T-helper 1 cell treated with Interleukin-12 subunit alpha and Interleukin-12 subunit beta and Interleukin-4 antibody, amounts not matched to agents 30 ng/mL and 1 ng/mL, for 36 hours (primary cell): ENCODE measurements around the gene IGF1R. TPM values are rescaled to one million over a fixed set of nuclear protein-coding genes. Genes with fewer than 3 reads are reported as not detected.

ENCODE experiments used
- intact Hi-C: fragments of 100-400 bp; cut with micrococcal nuclease; formaldehyde crosslinking; loops from one replicate; pipeline ENCODE4 v1.15.1; 2024
- total RNA-seq: library from RNA; stranded (reverse); gene quantifications from 2 replicates; pipeline ENCODE4 v1.2.3, GENCODE V29; 2022

IGF1R gene
- total RNA-seq, 1 donor from 2014 or later = 21.5 TPM

- intact Hi-C loops = loop anchor here (1.0 to 5.0 kb wide), 4 partner anchors 67 to 602 kb away; partner anchors contain the start of gene LRRC28
Observed at GRCh38 chr15:98648654-98649471, 524 bp downstream of the IGF1R start.

GRCh38 chr15:98649472-98650416 is 1.4 kb downstream of the IGF1R start:
- intact Hi-C loops = loop anchor here (2.0 to 5.0 kb wide), 4 partner anchors 67 to 427 kb away; no protein-coding TSS in a partner anchor

GRCh38 chr15:98650417-98651035 is 2.2 kb downstream of the IGF1R start:
- intact Hi-C loops = loop anchor here (1.0 to 5.0 kb wide), 3 partner anchors 18 to 426 kb away; no protein-coding TSS in a partner anchor

- intact Hi-C loops = loop anchor here (1.0 to 5.0 kb wide), 3 partner anchors 17 to 426 kb away; no protein-coding TSS in a partner anchor
Observed at GRCh38 chr15:98651036-98651481, 2.7 kb downstream of the IGF1R start.

- intact Hi-C loops = loop anchor here (1.0 to 5.0 kb wide), 3 partner anchors 17 to 425 kb away; no protein-coding TSS in a partner anchor
Observed at GRCh38 chr15:98651581-98652220, 3.4 kb downstream of the IGF1R start.

GRCh38 chr15:98653686-98654085 is 5.3 kb downstream of the IGF1R start:
- intact Hi-C loops = loop anchor here (5.0 kb wide), 1 partner anchor 404 kb away; no protein-coding TSS in a partner anchor

GRCh38 chr15:98654790-98655360 is 6.5 kb downstream of the IGF1R start:
- intact Hi-C loops = loop anchor here (5.0 kb wide), 1 partner anchor 402 kb away; no protein-coding TSS in a partner anchor

GRCh38 chr15:98655732-98656131 is 7.4 kb downstream of the IGF1R start:
- intact Hi-C loops = no loop called here

GRCh38 chr15:98657721-98658120 is 9.4 kb downstream of the IGF1R start:
- intact Hi-C loops = loop anchor here (1.0 kb wide), 1 partner anchor 12 kb away; no protein-coding TSS in a partner anchor

- intact Hi-C loops = loop anchor here (1.0 kb wide), 3 partner anchors 10 to 217 kb away; no protein-coding TSS in a partner anchor
Observed at GRCh38 chr15:98658831-98659699, 10.7 kb downstream of the IGF1R start.

GRCh38 chr15:98660055-98660454 is 11.7 kb downstream of the IGF1R start:
- intact Hi-C loops = no loop called here

GRCh38 chr15:98663045-98663444 is 14.7 kb downstream of the IGF1R start:
- intact Hi-C loops = no loop called here

- intact Hi-C loops = no loop called here
Observed at GRCh38 chr15:98663606-98664005, 15.3 kb downstream of the IGF1R start.

- intact Hi-C loops = no loop called here
Observed at GRCh38 chr15:98666441-98666840, 18.1 kb downstream of the IGF1R start.

- intact Hi-C loops = no loop called here
Observed at GRCh38 chr15:98666841-98667240, 18.5 kb downstream of the IGF1R start.

- intact Hi-C loops = loop anchor here (1.0 kb wide), 1 partner anchor 16 kb away; no protein-coding TSS in a partner anchor
Observed at GRCh38 chr15:98667521-98668179, 19.3 kb downstream of the IGF1R start.

GRCh38 chr15:98668566-98669308 is 20.4 kb downstream of the IGF1R start:
- intact Hi-C loops = loop anchor here (1.0 kb wide), 2 partner anchors 10 to 17 kb away; no protein-coding TSS in a partner anchor
